K562 (cell line): ENCODE data around the gene TRERF1.

Experiments
- CBX8 ChIP-seq: fragments of 200-600 bp; sonication (generic); IDR thresholded peaks from 2 replicates; pipeline ENCODE4 v1.6.1; 2012; ENCODE audit warnings: borderline replicate concordance, mixed run types, low read depth, mild to moderate bottlenecking, moderate library complexity, mixed read lengths, low read length, control low read depth, inconsistent platforms; ENCODE audit not compliant: poor library complexity, severe bottlenecking; ENCODE audit errors: extremely low read depth
- CEBPB ChIP-seq: fragments of 450-650 bp; IDR thresholded peaks from 2 replicates; pipeline ENCODE4 v1.6.1; 2016; ENCODE audit warnings: missing genetic modification characterization, missing compliant biosample characterization
- CTCF ChIP-seq, 3 experiments: IDR thresholded peaks in 2 of 3; conservative IDR thresholded peaks in 1 of 3; 2 replicates each; pipeline ENCODE4 v1.5.1; 2011 to 2012; ENCODE audit warnings: low read length in 3 of 3, mild to moderate bottlenecking in 3 of 3, control low read depth in 2 of 3, improper control_type of control experiment in 1 of 3, inconsistent platforms in 1 of 3, low read depth in 1 of 3, mixed read lengths in 1 of 3, moderate library complexity in 1 of 3; ENCODE audit not compliant: insufficient read depth in 2 of 3
- MLLT1 ChIP-seq, 2 experiments: fragments of 450-650 bp; IDR thresholded peaks; 2 replicates each; pipeline ENCODE4 v1.6.1; 2016
- SIN3A ChIP-seq, 2 experiments: fragments of 150-350 bp in 1 of 2; IDR thresholded peaks; 2 replicates each; pipeline ENCODE4 v1.6.1; 2011 to 2016; ENCODE audit warnings: borderline replicate concordance in 2 of 2, low read depth in 2 of 2, low read length in 2 of 2, mild to moderate bottlenecking in 2 of 2, moderate library complexity in 2 of 2; ENCODE audit not compliant: control insufficient read depth in 1 of 2
- TOE1 ChIP-seq, 2 experiments: fragments of 450-650 bp in 1 of 2; sonication (generic) in 1 of 2; formaldehyde crosslinking in 1 of 2; IDR thresholded peaks; 2 replicates each; pipeline versions ENCODE4 v1.7.1 to v1.8.0; 2016 to 2022; ENCODE audit warnings: borderline replicate concordance in 2 of 2, mild to moderate bottlenecking in 2 of 2, antibody characterized with exemption in 1 of 2, inconsistent platforms in 1 of 2, low read depth in 1 of 2, missing genetic modification reagents in 1 of 2, moderate library complexity in 1 of 2
- ZBTB40 ChIP-seq, 2 experiments: fragments of 450-650 bp in 1 of 2; sonication (generic) in 1 of 2; formaldehyde crosslinking in 1 of 2; IDR thresholded peaks; 2 replicates each; pipeline versions ENCODE4 v1.7.1 to v1.9.0; 2016 to 2022; ENCODE audit warnings: inconsistent platforms in 1 of 2, mild to moderate bottlenecking in 1 of 2, missing genetic modification reagents in 1 of 2
- ZHX1 ChIP-seq: fragments of 150-350 bp; conservative IDR thresholded peaks from 2 replicates; pipeline ENCODE4 v1.6.1; 2014; ENCODE audit warnings: low read length
- ZNF232 ChIP-seq: sonication (generic); formaldehyde crosslinking; IDR thresholded peaks from 2 replicates; pipeline ENCODE4 v1.8.0; 2022; ENCODE audit warnings: mild to moderate bottlenecking, missing genetic modification reagents

GRCh38 chr6:42446370-42446769, 5.4 kb downstream of the TRERF1 start:
- TF ChIP-seq ZNF232 (CRISPR knock-in tag) (no peak), CEBPB (no peak), CTCF (IDR thresholded peaks at IDR 0.05 in 2 of 3, conservative IDR thresholded peaks at IDR 0.05 in 1 of 3; ENCODE audit: insufficient read depth in 2 of 3, low read depth in 1 of 3, low read length in 3 of 3) (no peak), CBX8 (no peak), SIN3A (IDR thresholded peaks at IDR 0.05; ENCODE audit: borderline replicate concordance in 2 of 2, control insufficient read depth in 1 of 2, low read depth in 2 of 2, low read length in 2 of 2) (no peak), MLLT1 (IDR thresholded peaks at IDR 0.05) (no peak), ZHX1 (no peak), ZBTB40 (IDR thresholded peaks at IDR 0.05) (no peak), ZBTB40 (CRISPR knock-in tag; IDR thresholded peaks at IDR 0.05) (no peak), TOE1 (IDR thresholded peaks at IDR 0.05; ENCODE audit: borderline replicate concordance) (no peak), TOE1 (CRISPR knock-in tag; IDR thresholded peaks at IDR 0.05; ENCODE audit: borderline replicate concordance, low read depth) (no peak)
